Breast epithelium (tissue), 3 donors: ENCODE results near the gene VEGFC.

Source experiments
- POLR2AphosphoS5 ChIP-seq, 3 donors: sonication (generic); formaldehyde crosslinking; IDR thresholded peaks; one replicate each; pipeline ENCODE4 v1.6.1; 2017; ENCODE audit warnings: antibody characterized with exemption in 3 of 3
- TF ChIP-seq, protein P1 (sequence below), 3 donors: fragments of 450-650 bp; IDR thresholded peaks; one replicate each; pipeline ENCODE4 v1.5.1; 2016 to 2017; ENCODE audit warnings: antibody characterized with exemption in 3 of 3, mild to moderate bottlenecking in 3 of 3, moderate library complexity in 3 of 3

DNA sequence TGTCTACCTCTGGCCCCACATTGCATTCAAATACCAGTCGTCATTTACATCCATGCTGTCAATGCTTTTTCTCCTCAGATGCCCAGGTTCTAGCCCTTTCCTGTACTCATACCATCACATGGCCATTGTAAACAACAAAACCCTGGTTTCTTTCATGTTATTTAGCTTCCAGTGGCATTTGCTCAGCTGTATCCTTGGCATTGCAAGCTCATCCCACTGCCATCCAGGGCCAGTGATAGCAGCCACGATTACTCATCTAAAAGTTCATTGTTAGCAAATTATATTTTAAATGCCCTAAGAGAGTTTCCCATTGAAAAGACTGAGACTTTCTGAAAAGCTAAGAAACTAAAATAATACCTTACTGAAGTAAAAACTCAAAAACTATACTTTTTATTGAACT, 34.0 kb downstream of the VEGFC start:
- no peak for TF ChIP-seq POLR2AphosphoS5 (IDR thresholded peaks at IDR 0.05)
- TF ChIP-seq, protein P1, sequence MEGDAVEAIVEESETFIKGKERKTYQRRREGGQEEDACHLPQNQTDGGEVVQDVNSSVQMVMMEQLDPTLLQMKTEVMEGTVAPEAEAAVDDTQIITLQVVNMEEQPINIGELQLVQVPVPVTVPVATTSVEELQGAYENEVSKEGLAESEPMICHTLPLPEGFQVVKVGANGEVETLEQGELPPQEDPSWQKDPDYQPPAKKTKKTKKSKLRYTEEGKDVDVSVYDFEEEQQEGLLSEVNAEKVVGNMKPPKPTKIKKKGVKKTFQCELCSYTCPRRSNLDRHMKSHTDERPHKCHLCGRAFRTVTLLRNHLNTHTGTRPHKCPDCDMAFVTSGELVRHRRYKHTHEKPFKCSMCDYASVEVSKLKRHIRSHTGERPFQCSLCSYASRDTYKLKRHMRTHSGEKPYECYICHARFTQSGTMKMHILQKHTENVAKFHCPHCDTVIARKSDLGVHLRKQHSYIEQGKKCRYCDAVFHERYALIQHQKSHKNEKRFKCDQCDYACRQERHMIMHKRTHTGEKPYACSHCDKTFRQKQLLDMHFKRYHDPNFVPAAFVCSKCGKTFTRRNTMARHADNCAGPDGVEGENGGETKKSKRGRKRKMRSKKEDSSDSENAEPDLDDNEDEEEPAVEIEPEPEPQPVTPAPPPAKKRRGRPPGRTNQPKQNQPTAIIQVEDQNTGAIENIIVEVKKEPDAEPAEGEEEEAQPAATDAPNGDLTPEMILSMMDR (IDR thresholded peaks at IDR 0.05) = no peak
